ENCODE measurements around the gene GALNT12.

DNA sequence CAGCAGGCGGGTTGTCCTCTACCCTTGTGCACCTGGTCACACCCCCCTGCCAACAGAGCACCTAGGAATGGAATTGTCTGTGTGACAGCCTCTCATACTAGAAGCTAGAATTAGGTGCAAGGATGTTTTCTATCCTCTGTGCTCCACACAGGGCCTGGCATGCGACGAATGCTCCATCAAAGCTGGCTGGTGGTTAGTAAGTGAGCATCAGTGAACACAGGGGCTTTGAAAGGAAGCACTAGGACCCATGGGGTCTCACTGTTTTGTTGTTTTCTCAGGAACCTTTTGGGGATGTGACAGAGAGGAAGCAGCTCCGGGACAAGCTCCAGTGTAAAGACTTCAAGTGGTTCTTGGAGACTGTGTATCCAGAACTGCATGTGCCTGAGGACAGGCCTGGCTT, 32.3 kb downstream of the GALNT12 start:
- TF ChIP-seq, protein P1, sequence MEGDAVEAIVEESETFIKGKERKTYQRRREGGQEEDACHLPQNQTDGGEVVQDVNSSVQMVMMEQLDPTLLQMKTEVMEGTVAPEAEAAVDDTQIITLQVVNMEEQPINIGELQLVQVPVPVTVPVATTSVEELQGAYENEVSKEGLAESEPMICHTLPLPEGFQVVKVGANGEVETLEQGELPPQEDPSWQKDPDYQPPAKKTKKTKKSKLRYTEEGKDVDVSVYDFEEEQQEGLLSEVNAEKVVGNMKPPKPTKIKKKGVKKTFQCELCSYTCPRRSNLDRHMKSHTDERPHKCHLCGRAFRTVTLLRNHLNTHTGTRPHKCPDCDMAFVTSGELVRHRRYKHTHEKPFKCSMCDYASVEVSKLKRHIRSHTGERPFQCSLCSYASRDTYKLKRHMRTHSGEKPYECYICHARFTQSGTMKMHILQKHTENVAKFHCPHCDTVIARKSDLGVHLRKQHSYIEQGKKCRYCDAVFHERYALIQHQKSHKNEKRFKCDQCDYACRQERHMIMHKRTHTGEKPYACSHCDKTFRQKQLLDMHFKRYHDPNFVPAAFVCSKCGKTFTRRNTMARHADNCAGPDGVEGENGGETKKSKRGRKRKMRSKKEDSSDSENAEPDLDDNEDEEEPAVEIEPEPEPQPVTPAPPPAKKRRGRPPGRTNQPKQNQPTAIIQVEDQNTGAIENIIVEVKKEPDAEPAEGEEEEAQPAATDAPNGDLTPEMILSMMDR (IDR thresholded peaks at IDR 0.05; ENCODE audit: low read depth, low read length), result no peak
- TF ChIP-seq EZH2phosphoT487 (IDR thresholded peaks at IDR 0.05; ENCODE audit: low read depth), result no peak
